Neural cell (in vitro differentiated cells): ENCODE results near the gene ACACA. TPM values are rescaled to one million over a fixed set of nuclear protein-coding genes. Genes with fewer than 3 reads are reported as not detected.

ENCODE experiments used
- H2AFZ ChIP-seq: fragments of 200-600, 300-800 bp; sonication (generic), shearing (Covaris generic); 2 replicates; pipeline ENCODE4 v1.6.0; 2014; ENCODE audit warnings: low read depth, mild to moderate bottlenecking, antibody characterized with exemption, low read length, moderate library complexity
- H3F3A ChIP-seq: fragments of 200-600 bp; shearing (Covaris generic); 2 replicates; pipeline ENCODE4 v1.6.1; 2016; ENCODE audit warnings: mild to moderate bottlenecking, moderate library complexity, mixed read lengths, antibody characterized with exemption, low read length; ENCODE audit not compliant: insufficient read depth, poor library complexity, severe bottlenecking
- H3K27ac ChIP-seq: fragments of 200-600, 300-800 bp; sonication (generic), shearing (Covaris generic); 2 replicates; pipeline ENCODE4 v1.5.1; 2014; ENCODE audit warnings: mild to moderate bottlenecking, low read length, moderate library complexity
- H3K27me3 ChIP-seq: fragments of 300-800, 200-600 bp; sonication (generic), shearing (Covaris generic); 2 replicates; pipeline ENCODE4 v1.6.0; 2014; ENCODE audit warnings: mild to moderate bottlenecking, low read depth, low read length, moderate library complexity; ENCODE audit not compliant: insufficient read depth
- H3K36me3 ChIP-seq: fragments of 300-800, 200-600 bp; sonication (generic), shearing (Covaris generic); 2 replicates; pipeline ENCODE4 v1.5.1; 2014; ENCODE audit warnings: mild to moderate bottlenecking, antibody characterized with exemption, low read length, moderate library complexity; ENCODE audit not compliant: insufficient read depth
- H3K4me2 ChIP-seq: fragments of 300-800, 200-600 bp; sonication (generic), shearing (Covaris generic); 2 replicates; pipeline ENCODE4 v1.6.0; 2014; ENCODE audit warnings: mild to moderate bottlenecking, low read length
- H3K4me3 ChIP-seq: fragments of 300-800, 200-600 bp; sonication (generic), shearing (Covaris generic); 2 replicates; pipeline ENCODE4 v1.5.1; 2014; ENCODE audit warnings: mild to moderate bottlenecking, low read length, moderate library complexity
- H3K79me2 ChIP-seq: fragments of 200-600 bp; shearing (Covaris generic); replicated peaks from 2 replicates; pipeline ENCODE4 v1.6.0; 2014; ENCODE audit warnings: mild to moderate bottlenecking, low read length, moderate library complexity; ENCODE audit not compliant: insufficient read depth
- H3K9ac ChIP-seq: fragments of 300-800, 200-600 bp; sonication (generic), shearing (Covaris generic); 2 replicates; pipeline ENCODE4 v1.6.1; 2016; ENCODE audit warnings: mild to moderate bottlenecking, low read length, mixed read lengths
- H3K9me2 ChIP-seq: fragments of 200-600 bp; shearing (Covaris generic); 2 replicates; pipeline ENCODE4 v1.6.1; 2016; ENCODE audit warnings: mild to moderate bottlenecking, low read length, mixed read lengths; ENCODE audit not compliant: insufficient read depth
- H3K9me3 ChIP-seq: fragments of 200-600, 300-800 bp; sonication (generic), shearing (Covaris generic); 2 replicates; pipeline ENCODE4 v1.6.1; 2016; ENCODE audit warnings: mild to moderate bottlenecking, mixed run types, low read length, moderate library complexity, mixed read lengths
- H4K20me1 ChIP-seq: fragments of 200-600 bp; shearing (Covaris generic); 2 replicates; pipeline ENCODE4 v1.6.1; 2016; ENCODE audit warnings: mild to moderate bottlenecking, mixed run types; ENCODE audit not compliant: insufficient read depth
- CTCF ChIP-seq: fragments of 450-650 bp; IDR thresholded peaks from 2 replicates; pipeline ENCODE4 v1.5.1; 2014; ENCODE audit warnings: antibody characterized with exemption, mild to moderate bottlenecking, moderate library complexity; ENCODE audit not compliant: poor library complexity, severe bottlenecking
- EP300 ChIP-seq: fragments of 450-650 bp; conservative IDR thresholded peaks from 2 replicates; pipeline ENCODE4 v1.6.1; 2014; ENCODE audit warnings: antibody characterized with exemption, mild to moderate bottlenecking, moderate library complexity; ENCODE audit not compliant: poor library complexity, severe bottlenecking
- EZH2 ChIP-seq: fragments of 200-600, 300-800 bp; shearing (Covaris generic), sonication (generic); IDR thresholded peaks from 2 replicates; pipeline ENCODE4 v1.6.1; 2014; ENCODE audit warnings: antibody characterized with exemption, low read length, borderline replicate concordance, mild to moderate bottlenecking; ENCODE audit not compliant: insufficient read depth, poor library complexity, severe bottlenecking
- MXI1 ChIP-seq: fragments of 450-650 bp; conservative IDR thresholded peaks from 2 replicates; pipeline ENCODE4 v1.6.1; 2014; ENCODE audit warnings: antibody characterized with exemption, mild to moderate bottlenecking; ENCODE audit not compliant: poor library complexity, severe bottlenecking
- POLR2AphosphoS5 ChIP-seq: IDR thresholded peaks from 2 replicates; pipeline ENCODE4 v1.6.1; 2012
- RAD21 ChIP-seq: fragments of 450-650 bp; conservative IDR thresholded peaks from 2 replicates; pipeline ENCODE4 v1.6.1; 2014; ENCODE audit warnings: antibody characterized with exemption, mild to moderate bottlenecking, moderate library complexity
- REST ChIP-seq: IDR thresholded peaks from 2 replicates; pipeline ENCODE4 v1.6.1; 2012; ENCODE audit warnings: borderline replicate concordance
- TAF1 ChIP-seq: IDR thresholded peaks from 2 replicates; pipeline ENCODE4 v1.6.1; 2012; ENCODE audit warnings: low read depth
- polyA plus RNA-seq: library from polyadenylated mRNA; depleted of rRNA; stranded (reverse); fragments of >200 nt; gene quantifications from 2 replicates; pipeline ENCODE4 v1.2.3, GENCODE V29; 2014

Gene ACACA
- polyA plus RNA-seq, 1 donor from 2014 or later: 38.4 TPM

GRCh38 chr17:37400505-37400904 is 6.1 kb downstream of the ACACA start:
- no peaks in the 10 kb centered on the region for H3K27me3 ChIP-seq
- H3K36me3 ChIP-seq: no peaks in the 10 kb centered on the region
- peaks cover 5% of the 10 kb centered on the region for H3K79me2 ChIP-seq
- no peaks in the 10 kb centered on the region for H4K20me1 ChIP-seq
- H2AFZ ChIP-seq: no peak overlapping the region
- H3K4me3 ChIP-seq: no peak overlapping the region
- H3K9me3 ChIP-seq: no peaks in the 10 kb centered on the region
- TF ChIP-seq RAD21 (no peak), REST (no peak), EZH2 (no peak), EP300 (no peak)
- H3K27ac ChIP-seq: no peak overlapping the region
- no peaks in the 10 kb centered on the region for H3K9me2 ChIP-seq
- no peak overlapping the region for H3K9ac ChIP-seq
- H3K4me2 ChIP-seq: no peak overlapping the region
- no peaks in the 10 kb centered on the region for H3F3A ChIP-seq

- H3K27me3 ChIP-seq: no peaks in the 10 kb centered on the region
- H3F3A ChIP-seq: no peaks in the 10 kb centered on the region
- no peaks in the 10 kb centered on the region for H4K20me1 ChIP-seq
- H3K79me2 ChIP-seq: no peaks in the 10 kb centered on the region
- H2AFZ ChIP-seq: no peak overlapping the region
- no peak overlapping the region for H3K4me2 ChIP-seq
- H3K36me3 ChIP-seq: no peaks in the 10 kb centered on the region
- no peak overlapping the region for H3K27ac ChIP-seq
- H3K4me3 ChIP-seq: no peak overlapping the region
- H3K9ac ChIP-seq: no peak overlapping the region
- TF ChIP-seq CTCF (no peak), POLR2AphosphoS5 (no peak), EZH2 (no peak), TAF1 (no peak), REST (no peak), RAD21 (no peak), MXI1 (no peak)
- no peaks in the 10 kb centered on the region for H3K9me3 ChIP-seq
- H3K9me2 ChIP-seq: no peaks in the 10 kb centered on the region
Measured at GRCh38 chr17:37399265-37399803, 7.3 kb downstream of the ACACA start.
